GM23248 (cell line): ENCODE results near the gene MAST1.

Experiments used
- EZH2 ChIP-seq: fragments of 200-600 bp; sonication (generic); IDR thresholded peaks from 2 replicates; pipeline ENCODE4 v1.6.1; 2018; ENCODE audit warnings: antibody characterized with exemption, mild to moderate bottlenecking; ENCODE audit not compliant: insufficient read depth, poor library complexity, severe bottlenecking
- EZH2phosphoT487 ChIP-seq: fragments of 200-600 bp; sonication (generic); IDR thresholded peaks from 2 replicates; pipeline ENCODE4 v1.6.1; 2018; ENCODE audit warnings: antibody characterized with exemption, moderate library complexity, mild to moderate bottlenecking, low read depth; ENCODE audit not compliant: insufficient read depth

- no peak for TF ChIP-seq EZH2
- no peak for TF ChIP-seq EZH2phosphoT487
Measured at GRCh38 chr19:12794971-12795381, 43.3 kb upstream of the MAST1 start.
